RKO (cell line): ENCODE results near the gene RASEF.
A peak's percentile ranks its signal among the peaks of the same experiment; 100 is the strongest.
"Not testable (repeated sequence)": the region's sequence is repeated elsewhere in the genome, so short reads cannot be mapped to it uniquely, and the experiment has no call there.

Source experiments
- DNase-seq: peaks from one replicate; pipeline ENCODE4 v3.0.0-alpha.2; 2016; ENCODE audit warnings: low spot score

The RASEF gene

DNA sequence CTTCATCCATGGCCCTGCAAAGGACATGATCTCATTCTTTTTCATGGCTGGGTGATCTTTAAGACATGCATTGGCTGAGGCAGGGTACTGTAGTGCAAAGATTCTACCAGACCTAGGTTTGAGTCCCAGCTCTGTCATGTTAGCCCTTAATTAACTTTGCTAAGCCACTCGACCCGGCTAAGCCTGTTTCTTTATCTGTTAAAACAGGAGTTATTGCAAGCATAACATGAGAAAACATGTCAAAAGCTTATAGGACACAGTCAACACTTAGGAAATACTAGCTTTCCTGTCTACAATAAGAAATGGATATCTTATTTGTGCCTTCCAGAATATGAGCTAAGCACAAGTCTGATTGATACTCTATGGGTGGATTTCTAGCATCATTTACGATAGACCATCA lies 92.6 kb downstream of the RASEF start:
- no peak for DNase-seq

DNA sequence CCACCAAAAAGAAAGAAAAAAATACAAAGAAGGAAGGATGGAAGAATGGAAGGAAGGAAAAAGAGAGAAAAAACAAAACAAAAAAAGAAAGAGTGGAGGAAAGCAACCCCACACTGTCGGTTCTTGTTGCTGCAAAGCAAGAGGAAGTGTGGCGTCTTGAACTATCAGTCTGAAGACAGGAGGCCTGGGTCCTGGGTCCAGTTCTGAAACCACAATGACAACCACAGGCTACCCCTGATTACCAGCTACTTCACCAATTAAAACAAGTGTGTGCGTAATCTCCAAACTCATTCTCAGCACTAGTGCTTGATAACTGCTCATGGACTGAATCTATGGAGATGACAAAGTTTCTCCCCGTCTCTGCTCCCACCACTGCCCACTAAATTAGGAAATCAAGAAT lies 93.7 kb downstream of the RASEF start:
- no peak for DNase-seq

DNA sequence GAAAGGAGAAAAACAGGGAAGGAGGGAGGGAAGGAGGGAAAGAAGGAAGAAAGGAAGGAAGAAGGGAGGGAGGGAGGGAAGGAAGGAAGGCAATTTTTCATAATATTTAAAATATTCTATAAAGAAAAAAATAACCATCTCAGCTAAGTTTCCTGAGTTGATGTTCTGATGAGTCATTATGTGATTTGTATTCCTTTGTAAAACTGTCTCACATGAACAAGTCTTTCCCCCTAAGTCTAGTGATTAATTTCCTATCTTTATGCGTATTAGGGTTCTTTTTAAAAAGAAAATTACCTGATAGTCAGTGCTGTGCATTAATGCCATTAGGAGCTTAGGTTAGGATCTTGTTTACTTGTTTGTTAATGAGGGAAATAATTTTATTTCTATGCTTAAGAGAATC lies 94.1 kb downstream of the RASEF start:
- DNase-seq, result no peak

DNA sequence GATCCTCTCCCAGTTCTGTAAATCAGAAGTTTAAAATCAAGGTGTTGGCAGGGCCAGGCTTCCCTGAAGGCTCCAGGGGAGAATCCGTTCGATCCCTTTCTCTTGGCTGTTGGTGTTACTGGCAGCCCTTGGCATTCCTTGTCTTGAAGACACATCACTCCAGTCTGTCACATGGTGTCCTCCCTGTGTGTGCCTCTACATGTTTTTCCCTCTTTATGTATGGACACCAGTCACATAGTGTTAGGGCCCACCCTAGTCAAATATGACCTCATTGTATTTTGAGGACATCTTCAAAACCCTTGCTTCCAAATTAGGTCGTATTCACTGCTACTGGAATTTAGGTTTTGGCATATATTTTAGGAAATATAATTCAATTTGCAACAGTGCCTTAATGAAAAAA lies 94.6 kb downstream of the RASEF start:
- DNase-seq, result no peak

DNA sequence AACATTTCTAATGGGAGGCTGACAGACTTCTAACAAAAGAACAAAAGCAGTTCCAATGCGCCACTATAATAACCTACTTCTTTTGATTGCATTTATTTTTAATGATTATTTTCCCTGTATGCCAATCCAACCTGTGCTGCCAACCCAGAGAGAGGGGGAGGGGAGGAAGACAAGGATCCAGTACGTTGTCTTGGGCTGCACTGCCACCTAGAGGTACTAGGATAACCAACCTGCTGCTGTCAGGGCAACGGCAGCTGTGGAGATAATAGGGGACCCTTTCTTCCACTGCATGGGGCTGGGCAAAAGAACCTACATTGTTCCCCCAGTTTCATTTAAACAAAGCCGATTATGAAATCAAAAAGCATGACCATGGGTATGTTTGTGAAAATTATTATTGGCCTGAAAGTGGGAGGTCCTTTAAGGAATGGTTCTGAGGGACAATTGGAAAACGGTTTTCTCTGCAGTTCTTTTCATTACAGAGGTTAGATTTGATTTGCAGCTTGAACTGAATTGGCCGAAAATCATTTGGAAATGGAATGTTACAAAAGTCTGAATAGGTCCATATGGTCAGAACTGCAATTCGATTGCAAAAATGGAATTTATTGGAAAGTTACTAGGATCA lies 101.3 kb downstream of the RASEF start:
- DNase-seq, result peak; percentile 72

DNA sequence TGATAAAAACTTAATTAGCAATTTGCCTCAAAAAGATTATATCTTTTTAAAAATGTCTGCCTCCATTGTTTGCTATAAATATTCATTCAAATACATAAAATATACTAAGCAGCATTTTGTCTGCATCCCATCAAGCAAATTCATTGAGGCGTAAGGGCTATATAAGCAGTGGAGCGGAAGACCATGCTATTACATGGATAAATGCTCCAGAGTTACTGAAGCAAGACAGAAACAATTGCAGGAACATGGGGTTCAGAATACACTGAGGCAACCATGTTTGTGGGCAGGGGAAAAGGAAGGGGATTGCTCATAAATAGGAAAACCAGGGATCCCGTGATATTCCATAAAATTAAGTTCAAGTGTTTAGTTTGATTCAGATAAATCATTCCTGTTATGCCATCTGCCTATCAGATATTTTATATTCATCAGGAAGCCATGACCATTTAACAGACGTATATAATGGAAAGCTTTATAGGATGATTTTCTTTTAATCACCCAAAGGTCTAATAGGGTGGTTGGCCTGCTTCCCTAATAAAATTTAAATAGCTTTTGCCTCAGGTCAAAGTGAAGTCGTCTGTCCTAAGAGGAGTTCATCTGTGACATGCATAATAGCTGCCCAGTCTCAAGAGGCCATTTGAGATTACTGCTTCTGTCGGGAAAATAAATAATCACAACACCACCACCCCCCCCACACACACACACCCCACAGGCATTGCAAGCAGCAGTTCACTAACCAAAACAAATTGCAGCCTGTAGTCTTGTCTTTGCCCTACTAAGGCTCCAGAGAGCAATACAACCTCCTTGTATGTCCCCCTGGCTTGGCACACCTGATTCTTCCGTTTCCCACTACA lies 105.2 kb downstream of the RASEF start:
- DNase-seq, result no peak

DNA sequence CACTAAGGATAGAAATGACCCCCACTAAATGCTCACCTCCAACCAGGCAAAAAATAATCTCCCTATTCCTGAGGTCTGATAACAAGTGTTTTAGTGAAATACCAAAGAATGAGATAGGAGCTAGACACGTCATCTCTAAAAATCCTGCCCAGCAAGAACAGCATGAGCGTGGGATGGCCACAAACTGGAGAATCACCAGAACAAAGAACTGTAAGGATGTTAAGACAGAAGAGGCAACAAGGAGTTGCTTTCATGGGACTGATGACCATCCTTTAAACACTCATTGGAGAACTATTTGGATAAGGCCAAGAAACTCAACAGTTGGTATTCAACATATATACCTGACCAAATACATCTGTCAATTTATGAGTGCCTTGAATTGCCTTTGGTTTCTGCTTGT lies 113.7 kb downstream of the RASEF start:
- no peak for DNase-seq

DNA sequence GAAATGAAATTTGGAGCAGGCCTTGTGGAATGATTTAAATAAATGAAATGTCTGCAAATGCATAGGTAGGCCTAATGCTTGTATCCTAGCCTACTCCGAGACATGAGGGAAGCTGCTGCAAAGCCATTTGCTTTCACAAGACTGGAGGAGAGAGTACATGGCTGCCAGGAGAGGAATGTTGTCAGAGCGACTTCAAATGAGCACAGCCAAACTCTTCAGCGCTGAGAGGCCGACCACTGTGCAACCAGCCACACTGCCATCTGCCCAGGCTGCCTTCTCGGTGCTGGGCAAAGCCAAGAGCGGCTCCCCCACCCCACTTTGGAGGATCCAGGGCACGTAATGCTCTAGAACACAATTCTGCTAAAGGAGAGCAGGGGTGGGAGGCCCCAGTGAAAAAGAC lies 122.6 kb downstream of the RASEF start:
- DNase-seq, result no peak

DNA sequence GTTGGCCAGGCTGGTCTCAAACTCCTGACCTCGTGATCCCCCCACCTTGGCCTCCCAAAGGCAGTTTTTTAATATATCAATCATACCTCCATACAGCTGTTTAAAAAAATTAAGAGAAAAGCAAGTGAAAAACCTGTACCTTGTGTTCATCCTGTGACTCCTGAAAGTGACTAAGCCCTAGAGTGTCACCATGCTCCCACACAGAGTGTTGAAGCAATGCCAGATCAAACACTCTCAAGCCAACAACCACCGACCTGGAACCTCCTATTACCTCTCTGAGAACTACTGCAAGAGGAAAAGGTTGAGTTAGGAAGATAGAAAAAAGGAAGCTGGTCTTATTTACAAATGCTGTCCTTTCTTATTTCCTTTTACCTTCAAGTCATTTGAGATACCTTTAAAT lies 123.5 kb downstream of the RASEF start:
- DNase-seq, result no peak

DNA sequence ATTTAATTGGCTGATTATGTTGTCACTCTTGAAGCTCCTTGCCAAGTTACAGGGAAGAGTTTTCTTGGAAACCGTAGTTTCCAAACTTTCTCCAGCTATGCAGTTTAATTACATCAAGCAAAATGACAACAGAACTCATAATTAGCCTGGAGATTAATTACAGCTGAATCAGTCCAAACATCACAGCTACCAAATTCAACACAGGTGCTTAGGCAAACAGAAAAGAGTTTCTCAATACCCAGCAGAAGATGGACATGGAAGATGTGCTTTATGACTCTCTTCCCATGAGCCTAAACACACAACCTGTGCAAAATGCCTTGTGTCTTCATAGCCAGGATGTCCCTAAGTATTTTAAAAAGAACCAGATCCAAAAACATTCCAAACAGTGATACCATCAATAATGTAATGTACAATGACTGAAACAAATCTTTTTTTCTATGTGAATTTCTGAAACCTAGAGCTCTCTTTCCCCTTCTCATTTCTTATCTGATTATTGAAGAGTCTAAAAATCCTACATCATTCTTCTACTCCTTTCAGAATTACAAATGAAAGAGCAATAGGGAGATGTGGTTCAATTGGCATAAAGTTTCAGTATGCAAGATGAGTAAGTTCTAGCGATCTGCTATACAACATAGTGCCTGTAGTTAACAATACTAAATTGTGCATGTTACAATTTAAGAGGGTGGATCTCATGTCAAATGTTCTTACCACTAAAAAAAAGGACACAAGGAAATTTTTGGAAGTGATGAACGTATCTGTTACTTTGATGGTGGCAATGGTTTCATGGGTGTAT lies 124.3 kb downstream of the RASEF start:
- no peak for DNase-seq

DNA sequence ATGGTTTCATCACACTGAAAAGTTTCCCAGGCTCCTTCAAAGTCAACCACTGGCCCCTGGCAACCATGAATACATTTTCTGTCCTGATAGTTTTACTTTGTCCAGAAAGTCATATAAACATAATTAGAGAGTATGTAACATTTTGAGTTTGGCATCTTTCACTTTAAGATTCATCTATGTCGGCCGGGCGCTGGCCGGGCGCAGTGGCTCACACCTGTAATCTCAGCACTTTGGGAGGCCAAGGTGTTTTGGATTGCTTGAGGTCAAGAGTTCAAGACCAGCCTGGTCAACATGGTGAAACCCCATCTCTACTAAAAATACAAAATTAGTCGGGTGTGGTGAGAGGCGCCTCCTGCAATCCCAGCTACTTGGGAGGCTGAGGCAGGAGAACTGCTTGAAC lies 126.4 kb downstream of the RASEF start:
- not testable (repeated sequence) for DNase-seq

DNA sequence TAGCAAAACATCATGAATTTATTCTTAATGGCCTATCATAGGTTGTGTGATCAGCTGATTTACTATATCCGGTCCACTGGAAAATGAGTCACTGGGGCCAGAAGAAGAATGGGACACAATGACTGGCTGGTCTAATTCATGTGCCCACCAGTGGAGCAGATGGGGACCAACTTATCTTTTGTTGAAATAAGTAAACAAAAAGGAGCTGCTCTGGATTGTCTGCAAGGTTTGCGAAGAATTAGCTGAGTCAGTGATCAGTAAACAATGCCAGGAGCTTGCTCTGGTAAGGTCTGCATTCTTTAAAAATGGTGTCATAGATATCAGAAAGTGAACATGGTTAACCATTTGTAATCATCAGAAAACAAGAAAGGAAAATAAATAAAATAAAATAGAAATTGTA lies 128.0 kb downstream of the RASEF start:
- peak; percentile 1 for DNase-seq

DNA sequence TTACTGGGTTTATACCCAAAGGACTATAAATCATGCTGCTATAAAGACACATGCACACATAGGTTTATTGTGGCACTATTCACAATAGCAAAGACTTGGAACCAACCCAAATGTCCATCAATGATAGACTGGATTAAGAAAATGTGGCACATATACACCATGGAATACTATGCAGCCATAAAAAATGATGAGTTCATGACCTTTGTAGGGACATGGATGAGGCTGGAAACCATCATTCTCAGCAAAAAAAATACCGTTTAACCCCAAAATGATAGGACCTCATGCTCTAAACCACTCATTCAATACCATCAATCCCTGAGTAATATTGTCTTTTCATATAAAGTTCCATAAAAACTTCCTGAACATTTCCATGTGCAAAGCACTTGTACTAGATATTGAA lies 128.9 kb downstream of the RASEF start:
- DNase-seq, result not testable (repeated sequence)

DNA sequence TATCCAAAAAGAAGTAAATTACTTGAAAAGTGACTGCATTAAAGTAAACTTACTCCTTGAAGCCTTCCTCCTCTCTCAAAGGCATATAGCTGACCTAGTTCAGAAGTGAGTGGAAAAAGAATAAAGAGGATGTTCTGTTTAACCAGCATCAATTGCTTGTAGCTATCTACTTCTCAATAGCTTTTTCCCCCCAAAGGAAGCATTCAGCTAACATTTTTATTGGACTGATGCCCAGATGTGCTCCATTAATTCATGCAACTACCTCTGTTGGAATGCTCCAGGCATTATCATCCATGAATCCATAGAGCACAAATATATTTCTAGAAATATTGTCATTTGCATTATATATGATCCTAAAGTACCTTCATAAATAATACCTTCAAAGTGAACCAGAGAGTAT lies 132.8 kb downstream of the RASEF start:
- no peak for DNase-seq
